Measurements from ENCODE around the gene ADD1.

DNA sequence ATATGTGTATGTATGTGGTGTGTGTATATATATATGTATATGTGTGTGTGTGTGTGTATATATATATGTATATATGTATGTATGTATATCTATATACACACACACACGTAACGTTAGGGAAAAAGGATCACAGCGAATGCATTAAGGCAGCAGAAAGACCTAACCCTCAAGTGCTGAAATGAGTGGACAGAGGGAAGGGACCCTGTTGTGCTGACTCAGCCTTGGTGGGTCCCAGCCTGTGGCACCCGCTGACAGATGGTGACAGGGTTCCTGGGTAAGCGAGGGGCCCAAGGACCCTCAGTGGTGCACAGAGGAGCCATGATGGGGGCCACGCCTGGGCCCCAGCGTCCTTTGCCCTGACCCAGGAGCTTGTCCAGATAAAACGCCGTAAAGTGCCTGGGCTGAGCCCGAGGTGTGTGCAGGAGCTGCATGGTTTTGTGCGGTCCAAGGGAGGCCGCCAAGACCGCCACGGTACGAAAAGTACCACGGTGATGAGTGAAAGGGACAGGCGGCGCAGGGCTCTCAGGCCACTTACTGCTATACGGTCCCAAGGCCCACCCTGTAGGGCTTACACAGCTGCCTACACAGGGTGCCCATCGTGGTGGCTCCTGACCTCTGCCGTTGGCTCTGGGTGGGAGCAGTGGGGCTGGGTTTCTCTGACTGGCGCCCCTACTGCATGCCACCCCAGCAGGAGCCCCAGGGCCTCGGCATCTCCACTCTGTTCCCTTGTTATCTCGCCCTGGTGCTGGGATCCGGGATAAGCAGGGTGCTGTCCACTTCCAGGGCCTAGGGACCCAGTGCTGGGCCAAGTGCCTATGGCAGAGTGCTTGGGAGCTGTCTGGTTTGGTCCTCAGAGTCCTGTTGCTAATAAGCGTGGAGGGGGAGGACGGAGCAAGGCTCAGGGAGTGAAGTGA lies 40.8 kb upstream of the ADD1 start:
- TF ChIP-seq YY1 (IDR thresholded peaks at IDR 0.05; ENCODE audit: insufficient read depth, insufficient read length) = no peak
- no peak for TF ChIP-seq SUZ12 (IDR thresholded peaks at IDR 0.05; ENCODE audit: extremely low read depth, insufficient read depth, insufficient read length)

Measured in NT2/D1 (cell line).